Stimulated activated naive CD8-positive, alpha-beta T cell treated with anti-CD3 and anti-CD28 coated beads, Interleukin-15, amount 100 ng/mL, for 72 hours (primary cell): Measurements from ENCODE around the gene AKR7A3.
A peak's percentile ranks its signal among the peaks of the same experiment; 100 is the strongest.
"Not testable (repeated sequence)": the region's sequence is repeated elsewhere in the genome, so short reads cannot be mapped to it uniquely, and the experiment has no call there.

Source experiments
- ATAC-seq: fragments of 150-1000 bp; cut with Tn5 transposase; 2 replicates; pipeline ENCODE4 v1.10.0; 2021; ENCODE audit warnings: mild to moderate bottlenecking, moderate library complexity
- DNase-seq, 2 donors: peaks; one replicate each; pipeline ENCODE4 v3.0.0; 2021 to 2022
- H3K27ac Mint-ChIP-seq, 2 donors: one replicate each; pipeline ENCODE4 v1.8.0; 2022; ENCODE audit warnings: mild to moderate bottlenecking in 2 of 2, mixed read lengths in 2 of 2, moderate library complexity in 2 of 2
- H3K27me3 Mint-ChIP-seq: one replicate; pipeline ENCODE4 v1.8.0; 2022; ENCODE audit warnings: mixed read lengths
- H3K4me1 Mint-ChIP-seq: one replicate; pipeline ENCODE4 v1.8.0; 2022; ENCODE audit warnings: mild to moderate bottlenecking, mixed read lengths
- H3K4me3 Mint-ChIP-seq, 2 donors: one replicate each; pipeline ENCODE4 v1.8.0; 2022; ENCODE audit warnings: mild to moderate bottlenecking in 2 of 2, mixed read lengths in 2 of 2, moderate library complexity in 1 of 2
- H3K9me3 Mint-ChIP-seq, 2 donors: one replicate each; pipeline ENCODE4 v1.8.0; 2022; ENCODE audit warnings: mixed read lengths in 2 of 2

AKR7A3 gene

DNA sequence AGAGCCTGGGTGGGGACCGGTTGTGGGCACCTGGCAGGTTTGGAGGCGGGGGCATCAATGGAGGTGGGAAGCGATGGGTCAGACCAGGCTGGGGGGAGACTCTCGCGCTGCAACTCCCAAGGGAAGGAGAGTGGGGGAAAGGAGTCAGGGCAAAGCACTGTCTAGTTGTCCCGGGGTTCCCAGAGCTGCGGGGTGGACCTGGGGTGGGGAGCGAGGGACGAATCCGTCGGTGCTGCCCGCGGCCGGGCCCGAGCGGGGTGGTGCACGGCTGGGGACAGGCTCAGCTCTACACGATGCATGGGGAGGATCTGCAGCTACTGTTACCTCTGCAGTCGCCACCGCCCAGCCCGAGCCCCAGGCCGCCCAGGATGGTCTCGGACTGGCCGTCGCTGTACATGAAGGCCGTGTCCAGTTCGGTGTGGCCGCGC lies 22.9 kb upstream of the AKR7A3 start:
- peak overlapping the region; percentile 81 to 91 for H3K27ac Mint-ChIP-seq
- peak overlapping the region; percentile 83 to 92 for H3K4me3 Mint-ChIP-seq
- H3K27me3 Mint-ChIP-seq = no peaks in the 10 kb centered on the region
- H3K4me1 Mint-ChIP-seq = peaks cover 48% of the 10 kb centered on the region
- H3K9me3 Mint-ChIP-seq = no peaks in the 10 kb centered on the region
- peak; percentile 59 for ATAC-seq
- DNase-seq = peak; percentile 29 to 30

DNA sequence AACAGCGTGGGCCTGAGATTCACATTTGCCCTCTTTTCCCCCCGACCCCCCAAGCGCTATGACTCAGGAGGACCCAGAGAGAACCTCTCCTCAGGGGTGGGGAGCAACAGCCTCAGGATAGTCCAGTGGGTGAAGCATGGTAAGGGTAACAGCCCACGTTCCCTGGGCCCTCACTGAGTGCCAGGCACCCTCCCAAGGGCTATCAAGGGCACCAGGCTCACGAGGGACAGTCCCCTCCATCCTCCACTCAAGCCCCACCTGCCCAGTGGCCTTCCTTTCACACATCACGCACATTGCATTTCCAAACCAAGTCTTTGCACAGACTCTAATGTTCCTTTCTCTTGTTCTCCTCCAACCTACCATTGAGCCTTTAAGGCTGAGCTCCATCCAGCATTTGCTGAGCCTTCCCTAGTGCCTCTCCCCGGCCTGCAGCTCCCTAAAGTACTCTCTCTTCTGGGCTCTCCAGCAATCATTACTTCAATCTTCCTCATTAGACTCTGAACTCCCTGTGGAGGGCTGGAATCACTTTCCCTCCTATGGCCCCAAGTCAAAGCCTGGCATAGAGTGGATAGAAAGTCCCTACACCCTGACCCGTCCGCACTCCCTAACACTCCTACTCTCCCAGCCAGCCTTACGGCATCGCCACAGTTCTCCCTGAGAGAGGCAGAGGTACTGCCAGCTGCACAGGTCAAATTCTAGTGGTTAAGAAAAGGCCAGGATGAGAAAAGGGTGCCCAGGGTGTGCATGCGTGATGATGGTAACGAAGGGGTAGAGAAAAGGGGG lies 22.3 kb upstream of the AKR7A3 start:
- Mint-ChIP-seq H3K4me1 (peaks cover 42% of the 10 kb centered on the region), H3K4me3 (peak overlapping the region; percentile 83 to 92), H3K9me3 (no peaks in the 10 kb centered on the region), H3K27ac (peak overlapping the region; percentile 81 to 91), H3K27me3 (no peaks in the 10 kb centered on the region)
- no peak for DNase-seq
- ATAC-seq = no peak

DNA sequence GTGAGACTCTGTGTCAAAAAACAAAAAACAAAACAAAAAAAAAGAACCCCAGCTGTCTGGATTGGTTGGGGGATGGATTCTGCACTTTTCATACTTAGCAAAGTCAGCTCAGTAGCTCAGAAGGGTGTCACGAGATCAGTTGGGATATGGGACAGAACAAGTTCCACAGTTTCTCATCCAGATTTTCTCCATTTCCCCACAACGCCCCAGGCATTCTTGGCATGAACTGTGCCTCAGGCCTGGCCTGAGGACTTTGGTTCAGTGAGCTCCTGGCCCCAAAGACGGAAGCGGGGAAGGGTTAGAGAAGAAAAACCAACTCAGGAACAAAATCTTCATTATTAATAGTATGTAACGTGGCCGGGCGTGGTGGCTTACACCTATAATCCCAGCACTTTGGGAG lies 21.5 kb upstream of the AKR7A3 start:
- Mint-ChIP-seq H3K4me1 (peaks cover 34% of the 10 kb centered on the region), H3K4me3 (no peak overlapping the region), H3K27ac (no peak overlapping the region), H3K9me3 (no peaks in the 10 kb centered on the region), H3K27me3 (no peaks in the 10 kb centered on the region)
- no peak for DNase-seq
- no peak for ATAC-seq

DNA sequence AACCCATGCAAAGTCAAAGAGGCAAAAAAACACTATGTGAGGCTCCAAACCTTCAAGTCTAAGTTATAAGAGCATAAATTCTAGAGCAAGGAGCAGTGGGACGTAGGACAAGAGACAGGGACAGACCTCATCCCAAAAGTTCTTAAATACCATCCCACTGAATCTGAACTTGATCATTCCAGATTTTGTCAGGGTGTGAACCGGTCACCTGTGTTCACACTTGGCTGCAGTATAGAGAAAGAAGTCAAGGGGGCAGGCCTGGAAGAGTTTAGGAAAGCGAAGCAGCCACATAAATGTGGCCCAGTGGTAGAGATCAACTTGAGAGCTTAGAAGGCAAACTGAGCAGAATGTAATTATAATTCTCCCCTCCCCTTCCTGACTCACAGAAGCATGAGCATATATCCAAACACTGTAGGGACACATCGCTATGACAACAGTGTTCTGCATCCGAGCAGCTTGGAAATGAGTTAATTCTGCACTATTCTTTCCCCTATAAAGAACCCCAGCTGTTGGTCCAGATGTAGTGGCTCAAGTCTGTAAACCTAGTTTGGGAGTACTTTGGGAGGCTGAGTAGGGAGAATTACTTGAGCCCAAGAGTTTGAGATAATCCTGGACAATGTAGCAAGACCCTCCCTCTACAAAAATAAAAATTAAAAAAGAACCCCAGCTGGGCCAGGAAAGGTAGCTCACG lies 20.7 kb upstream of the AKR7A3 start:
- Mint-ChIP-seq H3K9me3 (no peaks in the 10 kb centered on the region), H3K27me3 (no peaks in the 10 kb centered on the region), H3K27ac (no peak overlapping the region), H3K4me1 (peaks cover 29% of the 10 kb centered on the region), H3K4me3 (no peak overlapping the region)
- no peak for DNase-seq
- no peak for ATAC-seq

DNA sequence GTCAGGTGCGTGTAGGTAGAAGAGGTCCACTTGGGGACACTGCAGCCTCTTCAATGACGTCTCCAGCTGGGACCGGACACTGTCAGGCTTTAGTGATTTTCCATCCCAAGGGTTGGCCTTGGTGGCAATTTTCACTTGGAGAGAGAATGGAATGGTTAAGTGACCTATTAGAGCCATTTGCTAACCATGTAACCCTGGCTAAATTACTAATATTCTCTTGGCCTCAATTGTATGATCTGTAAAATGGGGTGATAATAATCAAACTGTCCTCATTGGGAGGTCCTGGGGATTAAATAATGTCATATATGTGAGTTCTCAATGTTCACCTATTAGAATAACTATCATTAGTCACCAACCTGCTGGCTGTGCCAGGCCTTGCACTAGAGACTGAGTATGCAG lies 19.9 kb upstream of the AKR7A3 start:
- DNase-seq = no peak
- Mint-ChIP-seq H3K27me3 (no peaks in the 10 kb centered on the region), H3K4me1 (peaks cover 23% of the 10 kb centered on the region), H3K27ac (no peak overlapping the region), H3K4me3 (no peak overlapping the region), H3K9me3 (no peaks in the 10 kb centered on the region)
- no peak for ATAC-seq

DNA sequence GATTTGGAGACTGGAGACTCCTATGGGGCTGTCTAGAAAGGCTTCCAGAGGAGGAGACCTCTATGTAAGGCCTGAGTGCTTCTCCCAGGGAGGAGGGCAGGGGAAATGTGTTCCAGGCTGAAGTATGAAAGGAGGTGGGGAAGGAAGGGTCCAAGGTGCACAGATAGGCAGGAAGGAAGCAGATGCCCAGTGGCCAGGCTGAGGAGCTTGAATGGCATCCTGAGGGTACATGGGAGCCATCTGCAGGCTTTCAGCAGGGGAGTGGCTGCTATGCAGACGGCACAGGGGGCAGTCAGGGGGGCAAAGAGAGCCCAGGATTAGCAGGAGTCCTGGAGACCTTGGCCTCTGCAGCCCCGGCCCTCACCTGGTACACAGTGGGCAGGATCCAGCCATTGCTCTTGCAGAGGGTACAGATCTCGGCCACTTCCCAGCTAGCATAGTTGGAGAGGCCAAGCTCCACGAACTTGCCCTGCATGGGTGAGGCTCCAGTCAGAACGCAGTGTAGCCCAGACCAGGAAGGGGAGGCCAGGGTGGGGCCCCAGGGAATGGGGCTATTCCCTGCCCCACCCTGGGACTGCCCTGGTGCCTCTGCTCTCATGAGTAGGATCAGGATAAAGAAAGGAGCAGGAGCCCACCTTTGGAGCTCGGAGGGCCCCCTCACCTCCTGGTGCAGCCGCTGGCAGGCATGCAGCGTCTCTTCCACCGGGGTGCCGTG lies 19.4 kb upstream of the AKR7A3 start:
- ATAC-seq (no peak), DNase-seq (no peak)
- Mint-ChIP-seq H3K4me1 (peaks cover 17% of the 10 kb centered on the region), H3K9me3 (no peaks in the 10 kb centered on the region), H3K4me3 (no peak overlapping the region), H3K27ac (no peak overlapping the region), H3K27me3 (no peaks in the 10 kb centered on the region)

DNA sequence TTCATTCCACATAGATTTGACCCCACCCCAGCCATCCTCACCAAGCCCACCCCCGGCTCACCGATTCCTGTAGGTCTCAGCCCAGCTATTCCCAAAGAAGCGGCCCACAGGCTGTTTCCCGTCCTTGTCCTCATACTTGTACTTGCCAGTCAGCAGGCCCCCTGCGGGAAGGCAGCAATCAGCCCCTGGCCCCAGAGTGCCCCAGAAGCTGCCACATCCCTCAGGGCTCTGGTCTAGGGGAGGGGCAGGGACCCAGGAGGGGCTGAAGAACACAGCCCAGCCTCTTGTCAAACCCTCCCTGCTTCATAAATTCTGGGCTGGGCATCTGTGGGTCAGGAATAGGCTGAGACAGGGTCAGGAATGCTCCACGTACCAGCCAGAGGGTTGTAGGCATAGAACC lies 18.4 kb upstream of the AKR7A3 start:
- DNase-seq (no peak), ATAC-seq (no peak)
- no peak overlapping the region for H3K4me3 Mint-ChIP-seq
- peaks cover 13% of the 10 kb centered on the region for H3K4me1 Mint-ChIP-seq
- H3K9me3 Mint-ChIP-seq = no peaks in the 10 kb centered on the region
- H3K27ac Mint-ChIP-seq = no peak overlapping the region
- H3K27me3 Mint-ChIP-seq = no peaks in the 10 kb centered on the region

DNA sequence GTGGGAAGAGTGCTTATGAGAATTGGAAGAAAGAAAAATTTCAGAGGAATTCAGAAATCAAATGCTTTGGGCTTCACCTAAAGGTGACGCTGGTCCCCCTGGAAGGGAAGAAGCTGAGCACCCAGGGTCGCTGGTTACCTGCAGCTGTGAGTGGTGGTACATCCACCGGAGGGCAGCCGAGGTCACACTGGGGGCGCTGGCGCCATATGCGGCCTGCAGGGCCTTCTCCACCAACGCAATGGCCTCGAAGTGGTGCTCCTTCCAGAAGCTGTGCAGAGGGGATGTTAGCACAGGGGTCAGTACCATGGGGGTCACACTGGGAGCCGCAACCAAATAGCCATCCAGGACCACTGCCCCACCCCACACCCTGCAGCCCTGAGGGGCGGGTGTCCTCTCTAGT lies 17.3 kb upstream of the AKR7A3 start:
- peaks cover 6% of the 10 kb centered on the region for H3K4me1 Mint-ChIP-seq
- H3K9me3 Mint-ChIP-seq = no peaks in the 10 kb centered on the region
- no peak overlapping the region for H3K4me3 Mint-ChIP-seq
- ATAC-seq = no peak
- no peaks in the 10 kb centered on the region for H3K27me3 Mint-ChIP-seq
- DNase-seq = no peak
- no peak overlapping the region for H3K27ac Mint-ChIP-seq

DNA sequence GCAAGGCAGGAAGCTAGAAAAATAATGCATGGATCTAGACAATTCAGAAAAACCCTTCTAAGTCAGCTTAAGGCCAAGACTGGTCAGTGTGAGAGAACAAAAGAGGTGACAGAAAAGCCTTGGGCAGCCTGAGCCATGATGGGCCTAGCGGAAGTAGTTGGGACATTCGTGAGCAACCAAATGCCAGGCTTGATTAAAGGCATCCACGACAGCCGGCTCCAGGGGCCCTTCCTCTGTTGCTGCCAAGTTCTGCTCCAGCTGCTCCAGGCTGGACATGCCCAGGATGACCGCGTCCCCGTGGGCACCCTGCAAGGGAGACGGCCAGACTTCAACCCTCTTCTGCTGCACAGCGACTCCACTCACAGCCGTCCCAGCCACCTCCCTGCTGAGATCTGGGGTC lies 15.5 kb upstream of the AKR7A3 start:
- H3K4me3 Mint-ChIP-seq, ATAC-seq, H3K27me3 Mint-ChIP-seq, H3K9me3 Mint-ChIP-seq, H3K4me1 Mint-ChIP-seq, DNase-seq: not testable (repeated sequence)
- peak overlapping the region in 1 of 2 donors; percentile 24 for H3K27ac Mint-ChIP-seq

DNA sequence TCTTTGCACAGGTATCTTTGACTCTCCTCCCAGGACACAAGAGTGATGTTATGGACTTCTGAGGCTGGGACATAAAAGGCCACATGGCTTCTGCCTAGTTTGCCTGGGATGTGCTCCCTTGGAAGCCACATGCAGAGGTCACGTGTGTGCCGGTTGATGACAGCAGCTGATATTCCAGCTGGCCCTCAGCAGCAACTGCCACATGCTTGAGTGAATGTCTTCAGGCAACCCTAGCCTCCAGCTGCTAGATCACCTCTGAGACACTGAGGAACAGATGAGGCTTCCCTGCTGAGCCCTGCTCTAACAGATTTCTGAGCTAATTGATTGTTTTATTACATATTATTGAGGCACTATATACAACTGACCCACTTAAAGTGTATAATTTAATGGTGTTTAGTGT lies 11.6 kb upstream of the AKR7A3 start:
- Mint-ChIP-seq H3K4me3 (no peak overlapping the region), H3K27me3 (no peaks in the 10 kb centered on the region), H3K27ac (no peak overlapping the region), H3K4me1 (no peaks in the 10 kb centered on the region), H3K9me3 (peaks cover 8 to 17% of the 10 kb centered on the region in 2 donors)
- DNase-seq = no peak
- no peak for ATAC-seq

DNA sequence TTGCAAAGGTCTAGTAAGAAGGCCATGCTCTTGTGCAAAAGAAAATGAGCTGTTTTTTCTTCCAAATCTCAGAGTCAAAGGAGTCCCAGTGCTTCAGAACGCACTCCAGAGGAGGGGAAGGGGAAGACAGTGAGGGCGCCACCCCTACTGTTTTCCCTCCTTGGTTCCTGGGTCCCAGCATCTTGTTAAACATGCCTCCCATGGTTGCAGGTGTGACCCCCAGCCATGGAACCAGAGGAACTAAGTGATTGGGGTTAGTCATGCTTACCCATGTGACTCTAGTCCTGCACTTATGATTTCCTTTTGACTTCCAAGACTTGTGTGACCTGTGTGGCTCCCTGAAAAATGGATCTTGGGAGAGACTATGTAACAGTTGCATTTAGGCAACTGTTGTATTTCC lies 6.1 kb upstream of the AKR7A3 start:
- no peak for ATAC-seq
- no peak overlapping the region for H3K27ac Mint-ChIP-seq
- peaks cover 6% of the 10 kb centered on the region for H3K27me3 Mint-ChIP-seq
- peaks cover 28 to 33% of the 10 kb centered on the region in 2 donors for H3K9me3 Mint-ChIP-seq
- no peaks in the 10 kb centered on the region for H3K4me1 Mint-ChIP-seq
- no peak overlapping the region for H3K4me3 Mint-ChIP-seq
- no peak for DNase-seq

DNA sequence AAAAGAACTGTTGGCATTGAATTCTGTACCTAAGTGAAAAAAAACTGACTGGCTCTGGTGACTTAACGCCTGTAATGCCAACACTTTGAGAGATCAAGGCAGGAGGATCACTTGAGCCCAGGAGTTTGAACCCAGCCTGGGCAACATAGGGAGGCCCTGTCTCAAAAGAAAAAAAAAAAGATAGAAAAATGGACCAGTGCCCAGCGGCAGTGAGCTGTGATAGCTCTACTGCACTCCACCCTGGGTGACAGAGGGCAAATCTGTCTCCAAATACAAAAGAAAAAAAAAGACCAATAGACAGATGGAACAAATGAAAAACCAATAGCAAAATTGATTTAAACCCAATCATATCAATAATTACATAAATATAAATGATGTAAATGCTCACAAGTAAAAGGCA lies 674 bp upstream of the AKR7A3 start:
- DNase-seq (no peak), ATAC-seq (no peak)
- peaks cover 14% of the 10 kb centered on the region for H3K4me1 Mint-ChIP-seq
- H3K27ac Mint-ChIP-seq = no peak overlapping the region
- H3K4me3 Mint-ChIP-seq = peak overlapping the region; percentile 46 to 81
- H3K9me3 Mint-ChIP-seq = peaks cover 6 to 11% of the 10 kb centered on the region in 2 donors
- peaks cover 26% of the 10 kb centered on the region for H3K27me3 Mint-ChIP-seq

DNA sequence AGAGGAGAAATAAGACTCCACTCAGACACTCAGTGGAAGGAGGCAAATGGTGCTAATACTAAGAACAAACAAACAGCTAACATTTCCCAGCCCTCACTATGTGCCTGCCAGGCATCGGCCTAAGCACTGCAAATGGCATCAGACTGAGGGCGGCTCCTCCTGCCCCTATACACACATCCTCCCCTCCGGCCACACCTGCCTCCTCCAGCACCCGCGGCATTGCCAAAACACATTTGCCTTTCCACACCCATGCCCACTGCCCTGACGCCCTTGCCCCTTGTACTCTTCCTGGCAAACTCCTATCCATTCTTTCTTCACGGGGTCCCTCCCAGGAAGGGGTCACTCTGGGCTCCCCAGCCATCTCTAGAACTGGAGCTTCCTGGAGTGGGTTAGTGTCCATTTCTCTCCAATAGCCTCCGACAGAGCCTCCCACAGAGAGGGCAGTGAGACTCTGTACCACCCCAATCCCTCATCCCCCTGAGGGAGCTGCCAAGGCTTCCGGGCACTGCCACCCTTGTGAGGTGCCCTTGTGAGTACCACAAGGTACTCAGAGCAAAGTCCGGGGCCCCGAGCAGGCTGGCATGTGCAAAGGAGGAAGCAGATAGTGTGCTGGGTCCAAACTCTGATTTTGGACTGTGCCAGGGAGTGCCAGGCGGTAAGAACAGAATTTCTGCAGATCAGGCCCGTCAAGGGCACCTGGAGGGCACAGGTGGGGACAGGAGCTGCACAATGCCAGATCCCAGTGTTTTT lies 959 bp downstream of the AKR7A3 start:
- DNase-seq = no peak
- H3K4me1 Mint-ChIP-seq = peaks cover 14% of the 10 kb centered on the region
- peak overlapping the region in 1 of 2 donors; percentile 79 for H3K27ac Mint-ChIP-seq
- H3K27me3 Mint-ChIP-seq = peaks cover 26% of the 10 kb centered on the region
- no peak for ATAC-seq
- H3K9me3 Mint-ChIP-seq = peaks cover 0 to 8% of the 10 kb centered on the region in 2 donors
- H3K4me3 Mint-ChIP-seq = peak overlapping the region; percentile 79 to 81

DNA sequence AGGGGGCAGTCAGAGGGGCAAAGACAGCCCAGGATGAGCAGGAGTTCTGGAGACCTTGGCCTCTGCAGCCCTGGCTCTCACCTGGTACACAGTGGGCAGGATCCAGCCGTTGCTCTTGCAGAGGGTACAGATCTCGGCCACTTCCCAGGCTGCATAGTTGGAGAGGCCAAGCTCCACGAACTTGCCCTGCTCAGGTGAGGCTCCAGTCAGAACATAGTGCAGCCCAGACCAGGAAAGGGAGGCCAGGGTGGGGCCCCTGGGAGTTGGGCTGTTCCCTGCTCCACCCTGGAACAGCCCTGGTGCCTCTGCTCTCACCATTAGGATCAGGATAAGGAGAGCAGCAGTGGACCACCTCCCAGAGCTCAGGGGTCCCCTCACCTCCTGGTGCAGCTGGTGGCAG lies 2.8 kb downstream of the AKR7A3 start:
- not testable (repeated sequence) for H3K4me3 Mint-ChIP-seq, ATAC-seq, H3K9me3 Mint-ChIP-seq, H3K27ac Mint-ChIP-seq, DNase-seq
- Mint-ChIP-seq H3K27me3 (peaks cover 26% of the 10 kb centered on the region), H3K4me1 (peaks cover 14% of the 10 kb centered on the region)

DNA sequence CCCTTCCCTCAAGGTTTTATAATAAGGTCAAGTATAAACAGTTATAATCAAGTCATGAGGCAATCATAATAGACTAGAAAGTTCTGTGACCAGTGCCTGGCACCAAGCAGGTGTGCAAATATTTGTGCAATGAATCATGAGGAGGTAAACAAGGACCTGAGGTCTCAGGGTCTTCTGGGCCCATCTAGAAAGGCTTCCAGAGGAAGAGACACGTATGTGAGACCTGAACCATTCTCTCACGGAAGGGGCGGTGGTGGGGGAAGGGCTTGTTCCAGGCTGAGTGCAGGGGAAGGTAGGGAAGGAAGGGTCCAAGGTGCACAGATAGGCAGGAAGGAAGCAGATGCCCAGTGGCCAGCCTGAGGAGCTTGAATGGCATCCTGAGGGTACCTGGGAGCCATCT lies 3.2 kb downstream of the AKR7A3 start:
- not testable (repeated sequence) for H3K27ac Mint-ChIP-seq, ATAC-seq, H3K9me3 Mint-ChIP-seq, DNase-seq, H3K4me3 Mint-ChIP-seq
- Mint-ChIP-seq H3K4me1 (peaks cover 14% of the 10 kb centered on the region), H3K27me3 (peaks cover 26% of the 10 kb centered on the region)
